Panc1 (cell line): ENCODE results near the gene FAT2. TPM values are rescaled to one million over a fixed set of nuclear protein-coding genes. Genes with fewer than 3 reads are reported as not detected.

Source experiments
- ATAC-seq: fragments of 200-7000 bp; cut with Tn5 transposase; 2 replicates; pipeline ENCODE4 v1.9.1; 2020; ENCODE audit warnings: mild to moderate bottlenecking, moderate library complexity
- BruUV-seq: library from RNA; stranded (reverse); fragments of 400-500 nt; replicated peaks from 2 replicates; lab custom pipeline; 2021; lab: Mats Ljungman, UMichigan
- CTCF ChIA-PET: fragments of 300-600 bp; sonication (Branson Sonifier 250); formaldehyde crosslinking; loops from one replicate; lab custom pipeline; 2022; ENCODE audit warnings: antibody characterized with exemption; lab: Charles Lee
- POLR2A ChIA-PET: fragments of 300-600 bp; sonication (Branson Sonifier 250); formaldehyde crosslinking; loops from one replicate; lab custom pipeline; 2022; ENCODE audit warnings: antibody characterized with exemption; lab: Charles Lee
- DNase-seq: peaks from one replicate; pipeline ENCODE4 v3.0.0-alpha.2; 2010; ENCODE audit warnings: low read depth, low spot score
- H3K27ac ChIP-seq: 2 replicates; pipeline ENCODE4 v1.5.1; 2011; ENCODE audit warnings: mild to moderate bottlenecking, low read length, inconsistent platforms
- H3K27me3 ChIP-seq: fragments of 200-500 bp; sonication (Bioruptor generic); 2 replicates; pipeline ENCODE4 v1.6.0; 2014; ENCODE audit warnings: low read length, inconsistent platforms; ENCODE audit not compliant: control insufficient read depth, insufficient read depth
- H3K36me3 ChIP-seq: fragments of 200-500 bp; sonication (Bioruptor generic); 2 replicates; pipeline ENCODE4 v1.5.1; 2014; ENCODE audit warnings: inconsistent platforms, mild to moderate bottlenecking, low read length, moderate library complexity; ENCODE audit not compliant: control insufficient read depth, insufficient read depth
- H3K4me1 ChIP-seq: 2 replicates; pipeline ENCODE4 v1.5.1; 2011; ENCODE audit warnings: inconsistent platforms, mild to moderate bottlenecking, low read length, moderate library complexity; ENCODE audit not compliant: control insufficient read depth, insufficient read depth
- H3K4me3 ChIP-seq, 2 experiments: 2 replicates each; pipeline ENCODE4 v1.5.1; 2011 to 2012; ENCODE audit warnings: low read depth in 2 of 2, low read length in 2 of 2, mild to moderate bottlenecking in 2 of 2, inconsistent platforms in 1 of 2, moderate library complexity in 1 of 2
- H3K9me3 ChIP-seq: fragments of 200-500 bp; sonication (Bioruptor generic); 2 replicates; pipeline ENCODE4 v1.5.1; 2014; ENCODE audit warnings: low read depth, mild to moderate bottlenecking, inconsistent platforms, low read length, moderate library complexity; ENCODE audit not compliant: control insufficient read depth, insufficient read depth
- CTCF ChIP-seq: fragments of 450-650 bp; IDR thresholded peaks from 2 replicates; pipeline ENCODE4 v1.5.1; 2017; ENCODE audit warnings: mild to moderate bottlenecking
- POLR2AphosphoS5 ChIP-seq: IDR thresholded peaks from 2 replicates; pipeline ENCODE4 v1.6.1; 2012; ENCODE audit warnings: mild to moderate bottlenecking, low read depth, low read length, moderate library complexity
- REST ChIP-seq, 2 experiments: IDR thresholded peaks; 2 replicates each; pipeline ENCODE4 v1.6.1; 2011 to 2012; ENCODE audit warnings: low read depth in 2 of 2, control low read depth in 1 of 2, low read length in 1 of 2, mild to moderate bottlenecking in 1 of 2, moderate library complexity in 1 of 2; ENCODE audit not compliant: insufficient read depth in 1 of 2
- SIN3A ChIP-seq: IDR thresholded peaks from 2 replicates; pipeline ENCODE4 v1.6.1; 2012; ENCODE audit warnings: low read depth, mild to moderate bottlenecking, low read length, moderate library complexity, borderline replicate concordance; ENCODE audit not compliant: insufficient read depth
- TCF7L2 ChIP-seq: IDR thresholded peaks from 2 replicates; pipeline ENCODE4 v1.6.1; 2011; ENCODE audit warnings: mild to moderate bottlenecking, low read depth, low read length, inconsistent platforms
- in situ Hi-C: cut with HindIII; loops from 2 replicates; pipeline ENCODE4 v1.10.0; 2016; ENCODE audit warnings: low sequenced_read_pairs, low pct_unique_long_range_greater_than_20kb
- intact Hi-C: fragments of 100-400 bp; cut with micrococcal nuclease; formaldehyde crosslinking; loops from one replicate; pipeline ENCODE4 v1.10.0; 2022; ENCODE audit not compliant: unreplicated experiment
- total RNA-seq: library from RNA; stranded (reverse); gene quantifications from one replicate; pipeline ENCODE4 v1.2.1, GENCODE V29; 2021; ENCODE audit not compliant: unreplicated experiment

Gene FAT2
- total RNA-seq, 1 experiment from 2014 or later: not detected

GRCh38 chr5:151570512-151571269, 20.4 kb downstream of the FAT2 start:
- no TSS peak for BruUV-seq
- Histone ChIP-seq H3K4me1 (no peaks in the 10 kb centered on the region), H3K4me3 (no peak overlapping the region), H3K27ac (no peak overlapping the region), H3K36me3 (no peaks in the 10 kb centered on the region), H3K9me3 (no peaks in the 10 kb centered on the region), H3K27me3 (peaks cover 3% of the 10 kb centered on the region; the same call in 1 of the 2 replicates)
- DNase-seq: no peak
- intact Hi-C loops (no loop called here), in situ Hi-C loops (no loop called here)
- CTCF ChIA-PET: no interaction called here
- POLR2A ChIA-PET: no interaction called here
- no peak for ATAC-seq
- TF ChIP-seq SIN3A (no peak), TCF7L2 (no peak), POLR2AphosphoS5 (no peak), REST (IDR thresholded peaks at IDR 0.05; ENCODE audit: insufficient read depth in 1 of 2, low read depth in 2 of 2, low read length in 1 of 2) (no peak)

GRCh38 chr5:151570058-151570457, 21.1 kb downstream of the FAT2 start:
- in situ Hi-C loops: no loop called here
- no peak overlapping the region for H3K4me3 ChIP-seq
- intact Hi-C loops: no loop called here
- TF ChIP-seq POLR2AphosphoS5 (no peak), SIN3A (no peak), TCF7L2 (no peak), REST (IDR thresholded peaks at IDR 0.05; ENCODE audit: insufficient read depth in 1 of 2, low read depth in 2 of 2, low read length in 1 of 2) (no peak), CTCF (no peak)
- H3K9me3 ChIP-seq: no peaks in the 10 kb centered on the region
- no TSS peak for BruUV-seq
- peaks cover 3% of the 10 kb centered on the region; the same call in 1 of the 2 replicates for H3K27me3 ChIP-seq
- no peaks in the 10 kb centered on the region for H3K36me3 ChIP-seq
- no peaks in the 10 kb centered on the region for H3K4me1 ChIP-seq
- DNase-seq (no peak), ATAC-seq (no peak)
- ChIA-PET CTCF (no interaction called here), POLR2A (no interaction called here)
- no peak overlapping the region for H3K27ac ChIP-seq
